NCI-H1105 (cell line): Measurements from ENCODE around the gene PPP1R12A.
A peak's percentile ranks its signal among the peaks of the same experiment; 100 is the strongest.
"Not testable (repeated sequence)": the region's sequence is repeated elsewhere in the genome, so short reads cannot be mapped to it uniquely, and the experiment has no call there.

Experiments
- DNase-seq: peaks from one replicate; lab custom pipeline; 2025; lab: John Stamatoyannopoulos, UW

The PPP1R12A gene

GRCh38 chr12:79841248-79841877, 93.5 kb downstream of the PPP1R12A start:
- DNase-seq: no peak

GRCh38 chr12:79838359-79838758, 96.5 kb downstream of the PPP1R12A start:
- no peak for DNase-seq

- no peak for DNase-seq
These were observed 97.3 kb downstream of the PPP1R12A start for GRCh38 chr12:79837575-79837974.

DNA sequence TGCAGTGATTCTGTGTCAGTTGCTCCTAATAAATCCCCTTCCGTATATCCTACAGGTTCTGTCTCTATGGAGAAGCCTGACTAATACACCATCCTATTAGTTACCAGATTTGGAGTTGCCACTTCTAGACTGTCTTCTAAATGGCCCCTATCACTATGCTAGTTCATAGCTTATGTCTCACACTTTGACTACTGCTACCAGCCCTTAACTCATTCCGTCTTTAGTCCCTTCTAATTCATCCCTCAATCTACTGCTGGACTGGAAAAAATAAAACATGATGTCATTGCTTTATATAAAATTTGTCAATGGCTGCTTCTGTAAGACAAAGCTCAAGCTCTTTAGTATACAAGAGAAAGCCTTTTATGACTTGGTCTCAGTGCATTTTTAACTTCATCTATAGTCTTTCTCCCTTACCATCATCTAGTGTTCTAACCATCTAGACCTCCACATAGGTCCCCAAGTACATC, 99.5 kb downstream of the PPP1R12A start:
- no peak for DNase-seq

DNA sequence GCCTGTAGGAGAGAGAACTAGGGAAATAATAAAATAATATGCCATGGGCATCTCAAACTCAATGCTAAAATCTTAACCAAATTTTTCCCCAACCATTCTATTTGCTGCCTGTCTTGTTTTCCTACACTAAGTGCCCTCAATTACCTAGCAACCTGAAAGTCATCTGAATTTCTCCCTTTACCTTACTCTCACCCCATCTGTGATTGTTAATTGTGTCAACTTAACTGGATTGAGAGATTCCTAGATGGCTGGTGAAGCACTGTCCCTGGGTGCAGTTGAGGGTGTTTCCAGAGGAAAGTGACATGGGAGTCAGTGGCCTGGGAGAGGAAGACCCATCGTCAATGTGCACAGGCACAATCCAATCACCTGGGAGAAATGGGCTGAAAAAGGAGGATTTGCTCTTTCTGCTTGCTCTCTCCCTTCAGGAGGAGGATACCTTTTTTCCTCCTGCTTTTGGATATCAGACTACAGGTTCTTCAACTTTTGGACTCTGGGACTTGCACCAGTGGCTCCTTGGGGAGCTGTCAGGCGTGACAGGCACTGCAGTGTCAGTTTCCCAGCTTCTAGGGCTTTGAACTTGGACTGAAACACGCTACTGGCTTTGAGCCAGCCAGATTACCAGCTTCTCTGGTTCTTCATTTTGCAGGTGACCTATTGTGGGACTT, 100.1 kb downstream of the PPP1R12A start:
- DNase-seq: peak; percentile 36

- no peak for DNase-seq
These were observed 104.5 kb downstream of the PPP1R12A start for GRCh38 chr12:79830440-79830839.

DNA sequence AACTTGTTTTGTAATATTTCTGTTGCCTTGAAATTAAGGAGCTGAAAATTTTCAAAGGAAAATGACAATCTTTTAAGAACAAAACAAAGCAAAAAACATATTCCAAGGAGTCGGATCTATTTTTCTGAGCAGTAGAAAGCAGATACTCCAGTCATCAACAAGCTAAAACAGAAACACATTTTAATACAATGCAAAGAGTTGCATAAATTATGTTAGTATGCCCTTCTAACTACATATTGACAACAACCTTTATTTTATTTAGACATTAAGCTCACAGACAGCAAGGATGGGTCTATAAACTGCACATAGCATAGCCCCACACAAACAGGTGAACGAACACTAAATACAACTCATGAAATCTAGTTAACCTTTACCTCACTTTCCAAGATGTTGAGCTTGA, 106.0 kb downstream of the PPP1R12A start:
- no peak for DNase-seq

DNA sequence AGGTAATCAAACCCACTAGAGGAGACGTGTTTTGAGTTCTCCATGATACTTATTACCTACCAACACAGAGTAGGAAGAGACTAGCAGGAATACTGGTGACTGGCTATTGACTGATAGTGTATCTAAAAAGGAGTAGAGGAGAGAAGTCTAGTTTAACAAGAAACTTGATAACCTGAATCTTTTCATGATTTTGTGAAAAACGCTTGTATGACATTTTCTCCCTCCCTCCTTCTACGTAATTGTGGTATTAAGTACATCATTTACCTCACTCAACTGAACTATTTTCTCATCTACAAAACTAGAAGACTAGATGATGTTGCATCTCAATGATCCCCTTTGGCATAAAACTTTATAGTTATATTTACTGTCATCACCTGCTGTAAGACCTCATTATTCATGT, 107.4 kb downstream of the PPP1R12A start:
- no peak for DNase-seq

DNA sequence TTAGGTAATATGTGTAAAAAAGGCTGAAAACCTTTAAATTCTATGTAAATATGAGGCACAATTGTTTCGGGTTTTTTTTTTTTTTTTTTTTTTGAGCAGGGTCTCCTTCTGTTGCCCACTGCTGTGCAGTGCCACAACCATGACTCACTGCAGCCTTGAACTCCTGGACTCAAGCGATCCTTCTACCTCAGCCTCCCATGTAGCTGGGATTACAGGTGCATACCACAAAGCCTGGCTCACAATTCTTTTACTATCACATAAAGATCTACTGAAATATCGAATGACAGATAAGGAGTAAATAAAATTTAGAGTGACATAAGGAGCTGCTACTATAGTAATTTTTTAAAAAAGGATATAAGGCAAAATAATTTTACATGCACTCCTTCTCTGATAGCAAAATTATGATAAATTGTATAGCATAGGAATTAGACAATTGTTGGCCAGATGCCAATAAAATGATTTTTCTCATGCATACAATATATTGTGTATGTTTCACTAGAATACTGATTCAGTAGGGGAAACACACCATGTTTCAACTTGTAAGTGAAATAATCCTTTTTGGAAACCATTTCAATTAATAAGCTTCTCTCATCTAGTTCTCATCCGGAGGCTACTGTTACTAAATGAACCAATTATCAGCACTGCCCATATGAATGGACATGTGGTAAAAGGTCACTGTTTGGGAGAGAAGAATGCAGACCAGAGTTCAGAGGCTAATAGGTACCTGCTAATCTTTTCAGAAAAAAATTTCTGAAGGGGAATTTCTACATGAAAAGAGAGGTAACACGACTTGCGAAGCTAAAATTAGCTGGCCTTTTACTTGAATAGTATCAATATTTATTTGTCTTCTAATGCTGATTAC, 108.4 kb downstream of the PPP1R12A start:
- no peak for DNase-seq

GRCh38 chr12:79822475-79822874, 112.4 kb downstream of the PPP1R12A start:
- DNase-seq: no peak

DNA sequence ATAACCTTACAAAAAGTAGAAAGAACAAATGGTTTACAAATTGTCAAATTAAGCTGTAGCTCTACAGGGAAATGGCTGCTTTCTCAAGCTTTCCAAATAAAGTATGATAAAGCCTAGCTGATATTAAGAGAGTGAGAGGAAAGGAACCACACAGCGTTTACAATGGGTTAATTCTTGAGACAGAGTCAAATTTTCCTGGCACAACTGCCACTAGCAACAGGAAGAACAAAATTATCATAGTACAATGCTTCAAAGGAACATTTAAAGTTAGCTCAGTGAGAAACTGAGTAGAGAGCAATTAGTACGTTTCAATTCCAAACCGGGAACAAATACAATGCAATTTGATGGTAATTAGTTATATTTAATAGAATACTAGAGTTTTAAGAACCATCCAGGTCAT, 116.0 kb downstream of the PPP1R12A start:
- DNase-seq: no peak

GRCh38 chr12:79784366-79785065, 150.4 kb downstream of the PPP1R12A start:
- not testable (repeated sequence) for DNase-seq

- DNase-seq: no peak
These were observed 152.6 kb downstream of the PPP1R12A start for GRCh38 chr12:79782172-79782900.

DNA sequence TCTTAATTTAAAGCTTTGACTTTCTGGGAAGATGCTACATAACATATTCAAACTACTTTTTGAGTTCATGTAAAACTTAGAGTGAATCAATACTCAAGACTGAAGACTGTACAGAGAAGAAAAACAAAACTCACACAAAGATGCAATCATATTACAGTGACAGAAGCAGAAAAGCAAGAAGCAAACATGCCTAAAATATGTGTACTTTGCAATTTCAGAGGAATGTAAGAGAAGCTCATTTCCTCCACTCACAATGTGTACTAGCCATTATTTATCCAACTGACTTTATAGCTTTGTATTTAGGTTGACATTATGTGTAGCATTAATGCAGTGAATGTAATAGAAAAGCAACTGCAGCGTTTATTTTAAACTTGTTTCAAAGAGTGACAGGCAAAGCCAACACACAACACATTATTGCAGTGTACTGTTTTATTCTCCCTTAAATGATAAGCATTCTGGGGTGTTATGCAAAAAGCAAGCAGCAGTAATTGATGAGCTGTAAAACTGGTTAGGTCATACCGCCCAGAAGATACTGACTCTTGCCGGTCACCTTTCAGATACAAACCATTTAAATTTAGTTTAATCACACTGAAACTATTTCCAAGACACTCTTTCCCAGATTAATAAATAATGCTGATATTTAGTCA, 156.0 kb downstream of the PPP1R12A start:
- DNase-seq: no peak

DNA sequence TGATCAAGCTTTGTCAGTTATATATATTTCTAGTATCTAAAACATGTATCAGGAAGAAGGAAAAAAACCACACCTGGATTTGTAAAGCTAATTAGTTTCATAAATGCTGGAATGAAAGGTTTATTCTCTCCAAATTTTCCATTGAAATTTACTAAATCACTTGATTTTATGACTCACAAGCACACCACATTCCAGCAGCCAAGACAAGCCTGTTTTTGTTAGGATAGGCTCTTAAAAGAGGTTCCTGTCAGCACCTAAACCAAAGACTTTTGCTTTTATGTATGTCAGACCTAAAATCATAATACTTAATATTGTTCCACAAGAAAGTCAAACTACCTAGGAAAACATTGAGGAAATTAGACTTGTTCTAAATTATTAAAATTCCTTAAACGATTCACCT, 158.8 kb downstream of the PPP1R12A start:
- no peak for DNase-seq

- no peak for DNase-seq
These were observed 159.4 kb downstream of the PPP1R12A start for GRCh38 chr12:79775355-79776027.

DNA sequence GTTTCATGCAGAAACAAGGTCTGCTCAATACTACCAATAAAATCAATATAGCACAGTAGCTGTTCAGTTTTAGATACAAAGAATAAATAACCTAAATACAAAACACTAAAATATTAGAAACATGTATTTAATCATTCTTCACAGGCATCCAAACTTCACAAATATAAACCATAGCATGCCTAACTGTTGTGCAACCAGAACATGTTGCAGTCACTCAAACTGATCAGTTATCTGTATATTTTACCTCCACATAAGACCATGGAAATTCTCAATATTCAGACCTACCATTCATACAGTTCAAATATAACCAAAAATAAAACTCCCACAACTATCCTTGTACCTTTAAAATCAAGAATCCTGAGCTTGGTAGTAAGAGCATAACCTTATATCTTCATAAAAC, 161.0 kb downstream of the PPP1R12A start:
- DNase-seq: no peak

DNA sequence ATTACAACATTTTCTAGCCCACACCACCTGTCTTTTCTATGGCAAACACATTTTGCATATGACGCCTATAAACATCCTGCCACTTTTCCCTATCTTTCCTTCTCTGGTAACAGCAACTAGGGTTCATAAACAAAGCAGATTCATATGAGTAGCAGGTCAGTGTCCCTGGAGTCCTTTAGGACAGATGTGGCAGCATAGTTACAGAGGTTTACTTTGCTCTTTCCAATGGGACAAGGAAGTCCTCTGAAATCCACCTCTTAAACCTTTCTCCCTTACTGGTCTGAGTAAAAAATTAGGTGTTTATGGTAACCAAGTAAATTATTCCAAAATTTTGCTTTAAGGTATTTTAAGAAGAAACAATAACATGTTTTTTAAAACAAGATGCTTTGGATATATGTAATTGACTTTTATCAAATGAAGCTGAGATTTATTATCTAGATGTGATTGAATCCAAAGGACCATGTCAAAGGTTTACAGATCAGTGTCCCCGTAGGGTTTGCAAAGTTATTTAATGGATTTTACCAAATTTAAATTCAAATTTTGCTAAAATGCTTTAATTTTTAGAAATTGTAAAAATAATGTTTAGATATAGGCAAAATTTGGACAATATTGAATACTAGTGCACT, 164.9 kb downstream of the PPP1R12A start:
- no peak for DNase-seq

- DNase-seq: no peak
These were observed 165.6 kb downstream of the PPP1R12A start for GRCh38 chr12:79769189-79769859.
